Placental epithelial cell (primary cell): Measurements from ENCODE around the gene PRDM2. TPM values are rescaled to one million over a fixed set of nuclear protein-coding genes. Genes with fewer than 3 reads are reported as not detected.

ENCODE experiments used
- small RNA-seq: library from RNA; depleted of rRNA; stranded (forward); fragments of <200 nt; gene quantifications from one replicate; pipeline ENCODE3, GENCODE V24; 2012
- total RNA-seq: library from RNA; depleted of rRNA; stranded (reverse); fragments of >200 nt; gene quantifications from 2 replicates; pipeline ENCODE4 v1.2.3, GENCODE V29; 2012

Gene PRDM2
- total RNA-seq, result 18.7 and 19.2 TPM in 2 replicates

DNA sequence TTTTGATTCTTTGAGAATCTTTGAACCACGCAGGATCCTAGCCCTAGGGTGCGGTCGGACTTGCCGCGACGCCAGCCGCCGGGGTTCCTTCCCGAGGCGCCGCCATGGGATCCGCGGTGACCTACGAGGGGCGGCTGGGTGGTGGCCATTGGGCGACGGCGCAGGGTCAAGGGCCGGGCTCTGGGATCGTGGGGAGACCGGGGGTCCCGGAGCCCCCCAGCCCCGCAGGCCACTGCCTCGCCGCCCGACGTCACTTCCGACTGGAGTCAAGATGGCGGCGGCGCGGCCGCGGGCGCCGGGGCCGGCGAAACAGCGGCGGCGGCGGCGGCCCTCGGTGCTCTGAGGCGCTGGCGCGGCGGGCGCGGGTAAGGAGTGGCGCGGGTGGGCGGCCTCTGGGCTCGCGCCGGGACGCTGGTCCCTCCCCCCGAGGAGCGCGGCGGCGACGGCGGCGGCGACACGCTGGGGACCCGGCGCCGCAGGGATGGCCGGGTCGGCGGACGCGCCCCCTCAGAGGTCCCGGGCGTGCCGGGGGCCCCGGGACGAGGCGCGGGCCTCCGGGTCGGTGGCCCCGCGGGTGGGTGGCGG, at the start of gene PRDM2:
Gene PRDM2 (plus strand): TSS at position 253 of the 585 bp plus-strand sequence. CDS start 15,418 bp downstream, outside the sequence.

Small RNA genes within 50 kb of the gene (small RNA-seq; reads per million reads assigned to genes)
- gene RF00564, result not detected

Other genes with a start within 250 kb of the PRDM2 start
- gene LRRC38, start 186.2 kb upstream of the PRDM2 start, total RNA-seq, result not detected in 2 replicates
- 89.1 and 115 TPM in 2 replicates for gene PDPN, start 116.4 kb upstream of the PRDM2 start, total RNA-seq